ENCODE measurements around the gene TMEM191B. TPM values are rescaled to one million over a fixed set of nuclear protein-coding genes. Genes with fewer than 3 reads are reported as not detected.
"Not testable (repeated sequence)": the region's sequence is repeated elsewhere in the genome, so short reads cannot be mapped to it uniquely, and the experiment has no call there.

TMEM191B gene
- total RNA-seq, 2 experiments from 2014 or later: 0.87 to 3.5 TPM

DNA sequence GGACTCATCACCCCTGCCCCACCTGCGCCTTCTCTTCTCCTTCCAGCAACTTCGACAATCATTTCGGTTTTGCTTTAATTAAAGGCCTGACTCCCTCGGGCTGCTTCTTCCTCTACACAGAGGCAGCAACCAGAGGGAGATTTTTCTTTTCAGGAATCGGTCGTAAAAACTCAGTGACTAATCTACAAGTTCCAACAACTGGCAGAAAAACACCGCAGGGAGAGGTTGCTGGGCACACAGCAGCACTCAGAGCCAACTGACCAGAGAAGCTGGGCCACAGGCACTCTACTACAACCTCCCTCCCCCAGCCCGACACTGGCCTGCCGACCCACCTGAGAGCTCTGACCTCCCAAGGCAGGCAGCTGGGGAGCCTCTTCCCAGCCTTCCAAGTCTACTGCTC is 48.1 kb downstream of the TMEM191B start:
- H3K27ac Mint-ChIP-seq; H3K4me1 Mint-ChIP-seq; DNase-seq; CTCF ChIA-PET; H3K36me3 Mint-ChIP-seq (ENCODE audit: low read depth); POLR2A ChIA-PET; H3K4me3 Mint-ChIP-seq; H3K9me3 Mint-ChIP-seq; H3K27me3 Mint-ChIP-seq: not testable (repeated sequence)

DNA sequence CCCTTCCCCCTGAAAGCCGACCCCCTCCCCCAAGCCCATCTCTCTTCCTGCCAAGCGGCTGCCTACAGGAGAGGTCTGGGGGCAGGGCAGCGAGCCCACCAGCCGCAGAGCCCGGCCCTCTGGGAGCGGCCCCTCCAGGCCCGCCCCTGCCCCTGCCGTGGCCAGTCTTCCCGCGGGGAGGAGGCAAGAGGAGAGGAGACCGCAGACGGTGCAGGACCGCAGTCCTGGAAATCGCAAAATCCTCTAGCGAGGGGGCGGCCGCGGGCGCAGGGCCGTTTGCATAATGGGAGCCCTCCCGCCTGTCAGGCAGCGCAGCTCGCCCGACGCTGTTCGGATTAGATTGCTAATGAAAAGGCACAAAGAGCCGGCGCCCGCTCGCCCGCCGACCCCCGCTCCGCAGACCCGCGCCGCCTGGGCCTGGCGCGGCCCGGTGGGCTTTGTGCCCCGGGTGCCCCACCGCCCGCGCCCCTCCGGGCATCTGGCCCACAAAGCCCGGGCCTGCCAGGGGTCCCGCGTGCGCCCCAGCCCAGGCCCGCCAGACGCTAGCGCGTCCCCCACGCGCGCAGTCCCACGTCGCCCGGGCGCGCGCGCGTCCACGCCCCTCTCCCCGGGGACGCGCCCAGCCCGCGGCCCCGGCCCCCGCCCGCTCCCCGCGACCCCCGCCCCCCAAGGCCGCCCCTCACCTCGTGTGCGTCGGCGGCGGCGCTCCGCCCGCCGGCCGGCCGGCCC is 49.7 kb downstream of the TMEM191B start:
- H3K4me1 Mint-ChIP-seq; DNase-seq; H3K36me3 Mint-ChIP-seq (ENCODE audit: low read depth); H3K4me3 Mint-ChIP-seq; H3K27me3 Mint-ChIP-seq; H3K27ac Mint-ChIP-seq; POLR2A ChIA-PET; H3K9me3 Mint-ChIP-seq; CTCF ChIA-PET: not testable (repeated sequence)

DNA sequence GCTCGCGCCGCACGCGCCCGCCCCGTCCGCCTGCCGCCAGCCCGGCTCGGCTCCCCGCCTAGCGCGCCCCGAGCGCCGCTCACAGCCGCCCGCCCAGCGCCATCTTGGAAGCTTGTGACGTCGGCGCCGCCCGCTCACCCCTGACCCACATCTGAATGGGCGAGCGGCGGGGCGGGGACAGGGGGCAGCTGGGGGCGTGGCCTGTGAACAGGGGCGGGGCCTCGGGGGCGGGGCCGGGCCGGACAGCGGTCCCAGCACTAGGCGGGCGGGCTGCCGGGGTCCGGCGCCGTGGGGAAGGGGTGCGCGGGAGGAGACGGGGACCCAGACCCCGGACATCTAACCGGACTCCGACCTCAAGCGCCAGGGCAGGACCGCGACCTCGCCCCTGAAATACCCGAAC is 50.2 kb downstream of the TMEM191B start:
- H3K27ac Mint-ChIP-seq; H3K4me1 Mint-ChIP-seq; H3K4me3 Mint-ChIP-seq; POLR2A ChIA-PET; H3K36me3 Mint-ChIP-seq (ENCODE audit: low read depth); H3K27me3 Mint-ChIP-seq; CTCF ChIA-PET; H3K9me3 Mint-ChIP-seq: not testable (repeated sequence)
- DNase-seq: peak; percentile 39

Other genes with a start within 250 kb of the TMEM191B start
- gene GGTLC3, start 9.6 kb upstream of the TMEM191B start, total RNA-seq: not detected
- gene RIMBP3, start 84.1 kb downstream of the TMEM191B start, total RNA-seq: 1 to 10 TPM; 1.8 to 2.1 TPM

All from activated CD4-positive, alpha-beta T cell treated with anti-CD3 and anti-CD28 coated beads, Interleukin-2, amount 10 ng/mL, durations not matched to agents 7 days and 5 days (primary cell).